IPS-20b (cell line): ENCODE data around the gene MCEE.
"Not testable (repeated sequence)": the region's sequence is repeated elsewhere in the genome, so short reads cannot be mapped to it uniquely, and the experiment has no call there.

Experiments
- H3K27ac ChIP-seq: one replicate; pipeline ENCODE4 v1.5.1; 2013; ENCODE audit warnings: low read length
- H3K27me3 ChIP-seq: 2 replicates; pipeline ENCODE4 v1.6.1; 2013; ENCODE audit warnings: mild to moderate bottlenecking, low read length, inconsistent platforms; ENCODE audit not compliant: insufficient read depth
- H3K36me3 ChIP-seq: 2 replicates; pipeline ENCODE4 v1.6.1; 2013; ENCODE audit warnings: low read depth, mild to moderate bottlenecking, inconsistent platforms, low read length, moderate library complexity; ENCODE audit not compliant: insufficient read depth
- H3K4me1 ChIP-seq: 2 replicates; pipeline ENCODE4 v1.6.1; 2013; ENCODE audit warnings: mild to moderate bottlenecking, control low read depth, inconsistent platforms, low read length, moderate library complexity; ENCODE audit not compliant: insufficient read depth
- H3K4me3 ChIP-seq: 2 replicates; pipeline ENCODE4 v1.5.1; 2013; ENCODE audit warnings: mild to moderate bottlenecking, low read length, inconsistent platforms
- H3K9ac ChIP-seq: 2 replicates; pipeline ENCODE4 v1.6.1; 2013; ENCODE audit warnings: low read depth, mild to moderate bottlenecking, inconsistent platforms, low read length, moderate library complexity
- H3K9me3 ChIP-seq: 2 replicates; pipeline ENCODE4 v1.6.1; 2013; ENCODE audit warnings: mild to moderate bottlenecking, low read depth, low read length, inconsistent platforms; ENCODE audit not compliant: insufficient read depth

The MCEE gene

DNA sequence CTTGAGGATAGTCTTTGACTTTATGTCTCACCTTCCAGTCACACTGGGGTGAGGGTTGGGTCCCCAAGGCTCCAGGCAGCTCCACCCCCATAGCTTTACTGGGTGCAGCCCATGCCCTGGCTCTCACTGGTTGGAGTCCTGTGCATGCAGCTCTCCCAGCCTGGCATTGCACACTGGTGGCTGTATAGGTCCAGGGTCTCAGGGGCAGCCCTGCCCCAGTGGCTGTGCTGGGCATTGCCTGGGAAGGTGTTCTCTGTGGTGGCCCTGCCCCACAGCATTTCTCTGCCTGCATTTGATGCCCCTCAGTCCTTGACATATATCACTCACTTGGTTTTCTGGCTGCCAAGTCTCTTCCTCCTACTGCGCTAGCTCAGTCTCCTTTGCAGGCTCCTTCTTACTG is 21.6 kb upstream of the MCEE start:
- H3K4me1 ChIP-seq, result peaks cover 2% of the 10 kb centered on the region; the same call in 1 of the 2 replicates
- no peak overlapping the region for H3K9ac ChIP-seq
- H3K4me3 ChIP-seq, result no peak overlapping the region
- no peaks in the 10 kb centered on the region for H3K9me3 ChIP-seq
- no peak overlapping the region for H3K27ac ChIP-seq
- H3K36me3 ChIP-seq, result peaks cover 40% of the 10 kb centered on the region
- no peaks in the 10 kb centered on the region for H3K27me3 ChIP-seq

DNA sequence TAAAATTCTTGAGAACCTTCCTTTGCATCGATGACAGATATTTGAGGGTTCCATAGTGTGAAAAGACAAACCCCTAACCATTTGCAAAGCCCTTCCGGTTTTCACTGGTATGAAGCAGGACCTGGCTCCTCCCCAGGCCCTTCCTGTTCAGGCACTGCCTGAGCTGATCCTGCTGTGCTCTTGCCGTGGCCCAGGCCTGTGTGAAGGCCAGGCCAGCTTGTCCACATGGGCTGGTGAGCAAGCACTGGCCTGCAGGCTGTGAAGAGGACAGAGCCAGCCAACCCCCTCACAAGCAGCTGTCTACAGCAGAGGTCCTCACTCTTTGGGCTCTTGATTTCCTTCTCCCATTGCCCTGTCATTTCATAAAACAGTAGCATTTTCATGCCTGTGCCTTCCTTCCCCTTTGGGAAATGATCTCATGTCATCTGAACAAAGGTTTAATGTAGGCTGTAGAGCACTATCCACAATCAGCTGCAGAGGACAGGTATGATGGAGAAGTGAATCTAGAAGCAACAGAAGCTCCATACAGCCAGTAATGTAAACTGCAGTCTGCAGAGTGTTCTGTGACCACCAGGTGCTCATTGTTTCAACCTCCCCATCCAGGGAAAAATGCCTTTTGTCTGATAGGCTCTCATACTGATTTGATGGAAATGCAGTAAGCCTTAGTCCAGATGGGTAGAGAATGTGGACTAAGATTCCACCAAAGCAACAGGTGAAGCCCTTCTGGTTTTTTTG is 20.2 kb upstream of the MCEE start:
- Histone ChIP-seq H3K27ac (no peak overlapping the region), H3K4me1 (no peaks in the 10 kb centered on the region), H3K36me3 (peaks cover 54% of the 10 kb centered on the region), H3K4me3 (no peak overlapping the region), H3K9ac (no peak overlapping the region), H3K9me3 (no peaks in the 10 kb centered on the region), H3K27me3 (no peaks in the 10 kb centered on the region)

- peaks cover 70% of the 10 kb centered on the region for H3K36me3 ChIP-seq
- no peaks in the 10 kb centered on the region for H3K27me3 ChIP-seq
- H3K9ac ChIP-seq, result no peak overlapping the region
- no peaks in the 10 kb centered on the region for H3K4me1 ChIP-seq
- no peaks in the 10 kb centered on the region for H3K9me3 ChIP-seq
- no peak overlapping the region for H3K27ac ChIP-seq
- no peak overlapping the region for H3K4me3 ChIP-seq
Measured at GRCh38 chr2:71148506-71149063, 18.6 kb upstream of the MCEE start.

- peaks cover 94% of the 10 kb centered on the region for H3K36me3 ChIP-seq
Measured at GRCh38 chr2:71143782-71144181, 13.8 kb upstream of the MCEE start.

GRCh38 chr2:71136174-71136573 is 6.1 kb upstream of the MCEE start:
- Histone ChIP-seq H3K27ac (no peak overlapping the region), H3K36me3 (peaks cover 79% of the 10 kb centered on the region), H3K27me3 (no peaks in the 10 kb centered on the region), H3K4me1 (0 out of 2 replicates have a peak, but pooled peaks cover 7% of the 10 kb centered on the region), H3K9ac (no peak overlapping the region), H3K4me3 (no peak overlapping the region), H3K9me3 (no peaks in the 10 kb centered on the region)

More at GRCh38 chr2:71143782-71144181, 13.8 kb upstream of the MCEE start:
- no peaks in the 10 kb centered on the region for H3K9me3 ChIP-seq
- H3K4me1 ChIP-seq, result no peaks in the 10 kb centered on the region
- no peak overlapping the region for H3K27ac ChIP-seq
- no peaks in the 10 kb centered on the region for H3K27me3 ChIP-seq
- H3K4me3 ChIP-seq, result no peak overlapping the region
- no peak overlapping the region for H3K9ac ChIP-seq

DNA sequence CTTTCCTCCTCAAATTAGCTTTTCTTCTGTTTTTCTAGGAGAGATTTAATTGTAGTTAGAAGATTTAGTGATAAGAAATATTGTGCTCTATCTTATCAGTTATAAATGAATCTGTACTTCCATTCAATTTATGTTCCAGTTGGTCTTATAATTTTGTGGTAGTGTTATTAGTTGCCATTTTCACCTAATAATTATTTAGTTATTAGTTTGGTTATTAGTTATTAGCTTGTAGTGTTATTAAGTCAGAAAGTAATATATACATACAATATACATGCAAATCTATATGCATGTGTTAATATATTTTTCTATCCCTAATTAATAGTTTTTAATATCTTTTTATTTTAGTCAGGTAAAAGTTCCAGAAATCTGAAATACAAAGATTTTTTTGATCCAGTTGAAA is 3.6 kb upstream of the MCEE start:
- Histone ChIP-seq H3K36me3 (peaks cover 54% of the 10 kb centered on the region), H3K4me1 (peaks cover 7% of the 10 kb centered on the region; the same call in 1 of the 2 replicates), H3K4me3 (no peak overlapping the region), H3K9me3 (no peaks in the 10 kb centered on the region), H3K27me3 (no peaks in the 10 kb centered on the region), H3K27ac (no peak overlapping the region), H3K9ac (no peak overlapping the region)

DNA sequence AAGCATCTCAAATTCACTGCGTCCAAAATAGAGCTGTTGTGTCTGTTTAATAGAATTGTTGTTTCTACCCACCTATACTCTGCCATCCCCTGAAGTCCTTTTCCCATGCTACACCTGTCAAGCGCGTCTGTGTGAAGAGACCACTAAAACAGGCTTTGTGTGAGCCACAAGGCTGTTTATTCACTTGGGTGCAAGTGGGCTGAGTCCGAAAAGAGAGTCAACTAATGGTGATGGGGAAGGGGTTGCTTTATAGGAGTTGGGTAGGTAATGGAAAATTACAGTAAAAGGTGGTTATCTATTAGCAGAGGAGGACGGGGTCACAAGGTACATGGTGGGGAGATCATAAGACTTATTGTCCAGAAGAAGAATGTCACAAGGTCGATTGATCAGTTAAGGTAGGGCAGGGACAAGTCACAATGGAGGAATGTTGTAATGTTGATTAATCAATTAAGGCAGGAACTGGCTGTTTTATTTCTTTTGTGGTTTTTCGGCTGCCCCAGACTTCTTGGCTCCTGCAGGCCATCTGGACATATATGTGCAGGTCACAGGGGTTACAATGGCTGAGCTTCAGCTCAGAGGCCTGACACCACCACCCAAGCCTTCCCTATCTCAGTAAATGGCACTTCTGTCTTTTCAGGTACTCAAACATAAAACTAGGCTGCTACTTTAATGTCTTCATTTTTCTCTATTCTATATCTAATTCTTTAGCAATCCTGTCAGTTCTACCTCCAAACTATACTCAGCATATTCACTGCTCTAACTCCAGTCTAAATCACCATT is 1.5 kb upstream of the MCEE start:
- not testable (repeated sequence) for H3K9me3 ChIP-seq, H3K4me1 ChIP-seq, H3K27ac ChIP-seq, H3K27me3 ChIP-seq
- peaks cover 35% of the 10 kb centered on the region for H3K36me3 ChIP-seq
- peak overlapping the region; percentile 91; the same call in 1 of the 2 replicates for H3K9ac ChIP-seq
- peak overlapping the region; percentile 92 for H3K4me3 ChIP-seq

- H3K4me3 ChIP-seq, result peak overlapping the region; percentile 92
- H3K4me1 ChIP-seq, result peaks cover 7% of the 10 kb centered on the region; the same call in 1 of the 2 replicates
- no peak overlapping the region for H3K27ac ChIP-seq
- no peaks in the 10 kb centered on the region for H3K9me3 ChIP-seq
- no peaks in the 10 kb centered on the region for H3K27me3 ChIP-seq
- peak overlapping the region; percentile 91 for H3K9ac ChIP-seq
- peaks cover 28% of the 10 kb centered on the region for H3K36me3 ChIP-seq
Measured at GRCh38 chr2:71130905-71131244, 846 bp upstream of the MCEE start.

- H3K27ac ChIP-seq, result peak overlapping the region; percentile 58
- H3K4me1 ChIP-seq, result peaks cover 7% of the 10 kb centered on the region; the same call in 1 of the 2 replicates
Measured at GRCh38 chr2:71129902-71130151, 202 bp downstream of the MCEE start.

DNA sequence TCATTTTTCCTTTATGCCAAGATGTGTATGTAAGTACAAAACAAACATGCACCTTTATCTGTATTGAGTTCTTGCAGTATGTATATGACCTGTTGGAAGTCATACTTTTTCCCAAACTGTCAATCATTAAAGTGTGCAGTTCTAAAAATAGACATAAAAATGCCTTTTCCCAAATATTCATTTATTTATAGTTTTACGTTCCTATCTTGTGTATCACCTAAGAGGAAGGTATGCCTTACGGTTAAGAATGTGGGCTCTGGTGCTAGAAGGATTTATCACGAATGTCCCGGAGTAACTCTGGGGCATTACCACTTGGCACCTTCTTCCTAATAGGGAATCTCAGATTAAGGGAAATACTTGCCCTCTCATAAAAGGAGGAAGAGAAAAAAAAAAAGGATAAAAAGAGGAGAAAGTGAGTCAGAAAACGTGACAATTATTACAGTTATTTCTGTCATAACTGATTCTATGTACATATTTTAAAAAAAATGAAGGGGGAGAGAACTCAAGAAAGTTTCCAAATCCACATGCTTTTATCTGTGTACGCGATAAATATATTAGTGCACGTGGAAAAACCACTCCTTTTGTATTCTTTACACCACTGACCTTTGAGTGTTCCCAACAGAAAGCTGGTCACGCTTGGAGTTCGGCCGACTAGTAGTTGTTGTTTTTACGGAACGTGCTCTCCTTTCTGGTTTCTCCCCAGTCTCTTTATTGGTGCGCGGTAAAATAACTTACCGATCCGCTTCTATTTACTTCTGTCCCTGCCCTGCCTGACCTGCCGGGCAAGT is 721 bp downstream of the MCEE start:
- H3K4me1 ChIP-seq, result peaks cover 7% of the 10 kb centered on the region; the same call in 1 of the 2 replicates
- H3K27ac ChIP-seq, result peak overlapping the region; percentile 58
- peaks cover 17% of the 10 kb centered on the region for H3K36me3 ChIP-seq
- H3K9ac ChIP-seq, result peak overlapping the region; percentile 91
- H3K9me3 ChIP-seq, result no peaks in the 10 kb centered on the region
- H3K4me3 ChIP-seq, result peak overlapping the region; percentile 92
- H3K27me3 ChIP-seq, result no peaks in the 10 kb centered on the region

More at GRCh38 chr2:71129902-71130151, 202 bp downstream of the MCEE start:
- peak overlapping the region; percentile 91 for H3K9ac ChIP-seq
- H3K9me3 ChIP-seq, result no peaks in the 10 kb centered on the region
- peak overlapping the region; percentile 92 for H3K4me3 ChIP-seq
- H3K27me3 ChIP-seq, result no peaks in the 10 kb centered on the region
- peaks cover 22% of the 10 kb centered on the region for H3K36me3 ChIP-seq

DNA sequence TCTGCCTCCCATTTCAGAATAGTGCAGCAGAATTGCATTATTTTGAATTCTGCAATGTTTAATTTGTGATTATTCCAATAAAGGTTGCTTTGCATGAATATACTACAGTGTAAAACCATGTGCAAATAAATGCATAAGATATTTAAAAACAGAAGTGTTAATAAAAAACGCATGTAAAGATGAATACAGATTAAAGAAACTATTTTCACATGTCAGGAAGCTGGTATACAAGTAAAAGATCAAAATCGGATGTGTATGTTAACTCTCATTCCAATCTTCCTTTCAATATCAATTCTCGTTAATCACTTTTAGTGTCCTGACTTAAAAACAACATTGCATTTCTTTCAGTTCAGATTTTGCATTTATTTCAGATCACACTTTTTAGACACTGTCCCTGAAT is 3.1 kb downstream of the MCEE start:
- no peak overlapping the region for H3K27ac ChIP-seq
- H3K9me3 ChIP-seq, result no peaks in the 10 kb centered on the region
- peaks cover 9% of the 10 kb centered on the region for H3K36me3 ChIP-seq
- no peak overlapping the region for H3K9ac ChIP-seq
- no peaks in the 10 kb centered on the region for H3K27me3 ChIP-seq
- H3K4me3 ChIP-seq, result no peak overlapping the region
- H3K4me1 ChIP-seq, result peaks cover 2% of the 10 kb centered on the region; the same call in 1 of the 2 replicates
